DOHH2 (cell line): ENCODE data around the gene MFGE8.

Source experiments
- CTCF ChIP-seq: fragments of 200-600 bp; sonication (generic); IDR thresholded peaks from one replicate; pipeline ENCODE4 v1.5.1; 2014; ENCODE audit warnings: antibody characterized with exemption, mild to moderate bottlenecking, low read depth, low read length; ENCODE audit not compliant: poor library complexity, severe bottlenecking
- EZH2phosphoT487 ChIP-seq: fragments of 200-600 bp; sonication (generic); IDR thresholded peaks from 2 replicates; pipeline ENCODE4 v1.6.1; 2017; ENCODE audit warnings: borderline replicate concordance, mild to moderate bottlenecking, antibody characterized with exemption, low read length, moderate library complexity, mixed read lengths

- TF ChIP-seq CTCF: no peak
- TF ChIP-seq EZH2phosphoT487: no peak
Observed at GRCh38 chr15:88882785-88883184, 30.4 kb downstream of the MFGE8 start.
